AG10803 (cell line): ENCODE measurements around the gene NRARP.

Experiments used
- DNase-seq: peaks from one replicate; pipeline ENCODE4 v3.0.0; 2010; ENCODE audit warnings: low read depth
- H3K4me3 ChIP-seq: 2 replicates; pipeline ENCODE4 v1.5.1; 2011; ENCODE audit warnings: mild to moderate bottlenecking, low read length, control low read depth
- CTCF ChIP-seq: conservative IDR thresholded peaks from 2 replicates; pipeline ENCODE4 v1.5.1; 2011; ENCODE audit warnings: mild to moderate bottlenecking, low read length, control low read depth, inconsistent platforms

NRARP gene

GRCh38 chr9:137278721-137279711 lies 23.1 kb downstream of the NRARP start:
- no peak for TF ChIP-seq CTCF
- peak overlapping the region; percentile 73 for H3K4me3 ChIP-seq
- DNase-seq: no peak

- H3K4me3 ChIP-seq: peak overlapping the region; percentile 73
- no peak for DNase-seq
- no peak for TF ChIP-seq CTCF
Measured at GRCh38 chr9:137278061-137278701, 23.9 kb downstream of the NRARP start.

GRCh38 chr9:137277329-137278041 lies 24.6 kb downstream of the NRARP start, which contains the start of gene TOR4A:
TOR4A (plus strand) TSS chr9:137277726; CDS start chr9:137278690, 964 bp downstream.
- peak within 1 kb of the TSS; percentile 73 for H3K4me3 ChIP-seq
- peak; percentile 73 for DNase-seq
- no peak for TF ChIP-seq CTCF

- H3K4me3 ChIP-seq: peak overlapping the region; percentile 73
- no peak for TF ChIP-seq CTCF
- peak; percentile 37 for DNase-seq
Measured at GRCh38 chr9:137276473-137277328, 25.4 kb downstream of the NRARP start.

GRCh38 chr9:137275588-137276472 lies 26.2 kb downstream of the NRARP start:
- H3K4me3 ChIP-seq: no peak overlapping the region
- TF ChIP-seq CTCF: no peak
- DNase-seq: no peak

GRCh38 chr9:137275203-137275587 lies 26.9 kb downstream of the NRARP start:
- no peak for TF ChIP-seq CTCF
- no peak overlapping the region for H3K4me3 ChIP-seq
- DNase-seq: no peak
